Erythroblast (primary cell): ENCODE measurements around the gene STX4.

Experiments used
- GATA1 ChIP-seq: IDR thresholded peaks from 2 replicates; pipeline ENCODE4 v1.6.1; 2011; ENCODE audit warnings: low read depth, mild to moderate bottlenecking, control low read depth, low read length, moderate library complexity
- POLR2A ChIP-seq: IDR thresholded peaks from 2 replicates; pipeline ENCODE4 v1.6.1; 2011; ENCODE audit warnings: mild to moderate bottlenecking, low read length

- TF ChIP-seq POLR2A (no peak), GATA1 (no peak)
These were observed 37.4 kb upstream of the STX4 start for GRCh38 chr16:30995927-30996323.
